Measurements from ENCODE around the gene PPP3R1. TPM values are rescaled to one million over a fixed set of nuclear protein-coding genes. Genes with fewer than 3 reads are reported as not detected.

PPP3R1 gene
- total and polyA plus RNA-seq, 9 of the 15 experiments (the other 6 are each of a cell fraction or from before 2014, with no cell fraction given), result 3.7 to 70.0 (median 24.8) TPM

DNA sequence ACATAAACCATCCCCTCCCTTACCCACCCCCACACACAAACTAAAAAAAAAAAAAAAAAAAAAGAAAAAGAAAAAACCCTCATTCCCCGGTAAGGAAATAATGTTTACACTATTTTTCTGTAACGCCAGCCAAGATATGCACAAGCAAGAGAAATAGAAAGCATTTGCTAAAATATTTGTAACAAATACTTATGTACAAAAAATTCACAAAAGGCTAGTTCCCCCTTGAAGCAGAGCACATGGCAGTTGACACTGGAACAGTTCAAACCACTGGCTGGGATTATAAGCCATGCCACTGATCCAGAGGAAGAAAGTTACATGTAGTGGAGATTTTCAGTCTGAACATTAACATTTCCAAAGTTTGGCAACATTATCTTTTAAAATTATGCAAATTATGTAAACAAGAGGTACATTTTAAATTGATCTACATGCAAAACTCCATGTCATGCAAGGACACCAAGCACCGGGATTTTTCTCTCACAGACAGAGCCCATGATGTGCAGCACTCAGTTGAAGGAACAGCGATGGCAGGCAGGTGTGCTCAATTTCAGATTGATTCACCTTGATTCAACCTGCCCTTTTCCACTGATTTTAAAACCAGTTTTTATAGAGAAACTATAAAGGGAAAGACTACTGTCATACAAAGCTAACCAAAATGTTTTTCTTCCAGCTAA, 73.2 kb downstream of the PPP3R1 start:
- intact Hi-C loops (cut with micrococcal nuclease), result no loop called here
- FAIRE-seq (no peak), DNase-seq (ENCODE audit: extremely low read depth in 1 of 4, low spot score in 3 of 4) (no peak)

DNA sequence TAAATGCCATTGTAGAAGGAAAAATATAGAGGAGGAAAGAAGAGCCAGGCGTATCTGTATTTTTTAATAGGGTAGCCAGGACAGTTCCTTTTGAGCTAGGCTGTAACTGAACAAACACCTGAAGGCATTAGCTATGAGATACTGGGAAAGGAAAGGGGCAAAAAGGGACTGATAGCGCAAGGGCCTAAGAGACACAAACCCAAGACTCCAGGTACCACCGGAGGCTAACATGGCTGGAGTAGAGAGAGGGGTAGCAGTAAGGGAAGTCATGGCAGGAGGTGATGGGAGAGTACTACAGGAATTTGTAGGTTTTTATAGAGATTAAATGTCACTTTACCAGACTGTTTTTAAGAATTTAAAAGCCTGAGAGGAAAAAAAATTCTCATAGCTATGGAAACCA, 73.9 kb downstream of the PPP3R1 start:
- ChIA-PET CTCF (ENCODE audit: low intra/inter-chr PET ratio) (no interaction called here), POLR2A (interaction anchor here (1.4 kb wide), 2 partner anchors 9 to 11 kb away, joined by 3 to 6 read pairs; no protein-coding TSS in a partner anchor)
- H3K9me3 ChIP-seq (replicated peaks; ENCODE audit: control insufficient read depth, insufficient read depth, low read depth, low read length), result no peaks in the 10 kb centered on the region
- intact Hi-C loops (cut with micrococcal nuclease) (no loop called here), in situ Hi-C loops (cut with MboI) (no loop called here)
- H2AFZ ChIP-seq (ENCODE audit: low read depth, low read length), result no peak overlapping the region
- H4K20me1 ChIP-seq (replicated peaks; ENCODE audit: control insufficient read depth, insufficient read depth, low read length), result no peaks in the 10 kb centered on the region
- ATAC-seq, result no peak
- WGBS (ENCODE audit: insufficient coverage, low coverage, missing lambda C conversion rate), result 97% methylated on average over 3 of the region's 3 CpGs
- no peaks in the 10 kb centered on the region; a peak in 1 of 5 replicates for H3K4me1 ChIP-seq (replicated peaks in 1 of 2; ENCODE audit: control insufficient read depth in 2 of 2, insufficient read depth in 2 of 2, low read length in 2 of 2)
- TF ChIP-seq ZNF174 (CRISPR knock-in tag; IDR thresholded peaks at IDR 0.05) (no peak), BMI1 (IDR thresholded peaks at IDR 0.05; ENCODE audit: low read length) (no peak), SMAD1 (IDR thresholded peaks at IDR 0.05; ENCODE audit: low read depth, low read length, partially characterized antibody) (no peak), BCOR (IDR thresholded peaks at IDR 0.05) (no peak), ZNF146 (CRISPR knock-in tag; IDR thresholded peaks at IDR 0.05; ENCODE audit: unreplicated experiment) (no peak), ZNF707 (CRISPR knock-in tag; conservative IDR thresholded peaks at IDR 0.05) (no peak), FOXA1 (IDR thresholded peaks at IDR 0.05; ENCODE audit: borderline replicate concordance) (no peak), EZH2 (IDR thresholded peaks at IDR 0.05; ENCODE audit: borderline replicate concordance, low read depth, low read length) (no peak)
- TF ChIP-seq, protein P1, sequence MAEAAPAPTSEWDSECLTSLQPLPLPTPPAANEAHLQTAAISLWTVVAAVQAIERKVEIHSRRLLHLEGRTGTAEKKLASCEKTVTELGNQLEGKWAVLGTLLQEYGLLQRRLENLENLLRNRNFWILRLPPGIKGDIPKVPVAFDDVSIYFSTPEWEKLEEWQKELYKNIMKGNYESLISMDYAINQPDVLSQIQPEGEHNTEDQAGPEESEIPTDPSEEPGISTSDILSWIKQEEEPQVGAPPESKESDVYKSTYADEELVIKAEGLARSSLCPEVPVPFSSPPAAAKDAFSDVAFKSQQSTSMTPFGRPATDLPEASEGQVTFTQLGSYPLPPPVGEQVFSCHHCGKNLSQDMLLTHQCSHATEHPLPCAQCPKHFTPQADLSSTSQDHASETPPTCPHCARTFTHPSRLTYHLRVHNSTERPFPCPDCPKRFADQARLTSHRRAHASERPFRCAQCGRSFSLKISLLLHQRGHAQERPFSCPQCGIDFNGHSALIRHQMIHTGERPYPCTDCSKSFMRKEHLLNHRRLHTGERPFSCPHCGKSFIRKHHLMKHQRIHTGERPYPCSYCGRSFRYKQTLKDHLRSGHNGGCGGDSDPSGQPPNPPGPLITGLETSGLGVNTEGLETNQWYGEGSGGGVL (CRISPR knock-in tag; IDR thresholded peaks at IDR 0.05), result no peak
- peaks cover 85% of the 10 kb centered on the region for H3K36me3 ChIP-seq (ENCODE audit: control insufficient read depth, insufficient read depth, low read length)
- BruUV-seq (replicated peaks), result no TSS peak
- no peaks in the 10 kb centered on the region for H3K27me3 ChIP-seq (ENCODE audit: control insufficient read depth in 2 of 2, insufficient read depth in 2 of 2, low read length in 2 of 2)
- FAIRE-seq, result no peak
- DNase-seq (ENCODE audit: extremely low read depth in 1 of 4, low spot score in 3 of 4), result no peak
- no peak overlapping the region for H3K4me2 ChIP-seq (ENCODE audit: insufficient read depth, low read length)
- peaks cover 12% of the 10 kb centered on the region; the same call in 1 of the 3 replicates for H3K79me2 ChIP-seq (ENCODE audit: control insufficient read depth, insufficient read depth, low read length)
- H3K4me3 ChIP-seq, result no peak overlapping the region
- H3K9ac ChIP-seq (ENCODE audit: insufficient read depth in 1 of 2, low read depth in 2 of 2, low read length in 2 of 2), result no peak overlapping the region
- H3K27ac ChIP-seq (ENCODE audit: extremely low read depth, low read depth, low read length), result no peak overlapping the region
- H3K9me1 ChIP-seq (ENCODE audit: control insufficient read depth, insufficient read depth, low read length), result no peaks in the 10 kb centered on the region

More for the DNA sequence above, 73.2 kb downstream of the PPP3R1 start:
- ChIA-PET CTCF (ENCODE audit: low intra/inter-chr PET ratio) (no interaction called here), POLR2A (interaction anchor here (1.4 to 2.0 kb wide), 2 partner anchors 9 to 12 kb away, joined by 3 to 6 read pairs; no protein-coding TSS in a partner anchor)
- Histone ChIP-seq H3K27me3 (ENCODE audit: control insufficient read depth in 2 of 2, insufficient read depth in 2 of 2, low read length in 2 of 2) (no peaks in the 10 kb centered on the region), H3K9me3 (replicated peaks; ENCODE audit: control insufficient read depth, insufficient read depth, low read depth, low read length) (no peaks in the 10 kb centered on the region), H3K27ac (ENCODE audit: extremely low read depth, low read depth, low read length) (0 out of 3 replicates have a peak overlapping the region, but pooled peaks have one; percentile 8), H3K4me2 (ENCODE audit: insufficient read depth, low read length) (no peak overlapping the region), H3K9ac (ENCODE audit: insufficient read depth in 1 of 2, low read depth in 2 of 2, low read length in 2 of 2) (no peak overlapping the region), H3K36me3 (ENCODE audit: control insufficient read depth, insufficient read depth, low read length) (peaks cover 85% of the 10 kb centered on the region), H3K4me3 (no peak overlapping the region), H3K9me1 (ENCODE audit: control insufficient read depth, insufficient read depth, low read length) (no peaks in the 10 kb centered on the region), H3K4me1 (replicated peaks in 1 of 2; ENCODE audit: control insufficient read depth in 2 of 2, insufficient read depth in 2 of 2, low read length in 2 of 2) (no peaks in the 10 kb centered on the region; a peak in 1 of 5 replicates), H3K79me2 (ENCODE audit: control insufficient read depth, insufficient read depth, low read length) (peaks cover 17% of the 10 kb centered on the region; the same call in 2 of the 3 replicates), H4K20me1 (replicated peaks; ENCODE audit: control insufficient read depth, insufficient read depth, low read length) (no peaks in the 10 kb centered on the region), H2AFZ (ENCODE audit: low read depth, low read length) (no peak overlapping the region)
- WGBS (ENCODE audit: insufficient coverage, low coverage, missing lambda C conversion rate), result 74% methylated on average over 4 of the region's 4 CpGs
- in situ Hi-C loops (cut with MboI), result no loop called here
- no peak for TF ChIP-seq BHLHE40 (IDR thresholded peaks at IDR 0.05; ENCODE audit: low read length)
- peak; percentile 25 for TF ChIP-seq RBM22 (IDR thresholded peaks at IDR 0.05; ENCODE audit: low read depth, low read length, poor library complexity, severe bottlenecking)
- no peak for ATAC-seq
- TSS peak; percentile 30 for BruUV-seq (replicated peaks)

Data from K562 (cell line).